Measurements from ENCODE around the gene NR6A1.

The NR6A1 gene

DNA sequence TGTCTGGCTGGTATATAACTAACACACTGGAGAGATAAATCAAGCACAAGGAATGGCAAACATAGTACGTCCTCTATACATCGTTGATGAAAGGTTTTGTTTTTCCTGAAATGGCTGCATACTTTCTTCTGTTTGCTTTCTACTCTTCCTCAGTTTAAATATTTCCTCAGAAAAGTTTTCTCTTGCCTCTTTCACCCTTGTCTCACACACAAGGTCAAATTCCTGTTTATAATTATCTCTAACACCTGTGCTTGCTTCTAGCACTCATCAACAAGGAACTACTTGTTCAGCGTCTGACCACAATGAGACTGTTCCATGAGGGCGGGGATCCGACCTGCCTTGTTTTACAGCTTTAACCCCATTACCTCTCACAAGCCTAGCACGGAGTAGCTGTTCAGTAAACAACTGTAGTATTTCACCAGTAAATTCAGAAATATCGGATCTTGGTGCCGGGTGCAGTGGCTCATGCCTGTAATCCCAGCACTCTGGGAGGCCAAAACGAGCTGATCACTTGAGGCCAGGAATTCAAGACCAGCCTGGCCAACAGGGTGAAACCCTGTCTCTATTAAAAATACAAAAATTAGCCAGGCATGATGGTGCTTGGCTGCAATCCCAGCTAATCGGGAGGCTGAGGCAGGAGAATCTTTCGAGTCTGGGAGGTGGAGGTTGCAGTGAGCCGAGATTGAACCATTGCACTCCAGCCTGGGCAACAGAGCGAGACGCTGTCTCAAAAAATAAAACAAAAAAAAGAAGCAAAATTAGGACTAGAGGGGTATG is 37.0 kb downstream of the NR6A1 start:
- in situ Hi-C loops (cut with MboI; ENCODE audit: low sequenced_read_pairs): no loop called here

- in situ Hi-C loops (cut with MboI; ENCODE audit: low sequenced_read_pairs): no loop called here
Observed at GRCh38 chr9:124730772-124731171, 40.3 kb downstream of the NR6A1 start.

GRCh38 chr9:124726886-124727285 is 44.2 kb downstream of the NR6A1 start:
- in situ Hi-C loops (cut with MboI; ENCODE audit: low sequenced_read_pairs): no loop called here

GRCh38 chr9:124725068-124725452 is 46.1 kb downstream of the NR6A1 start:
- in situ Hi-C loops (cut with MboI; ENCODE audit: low sequenced_read_pairs): no loop called here

GRCh38 chr9:124724415-124725067 is 46.6 kb downstream of the NR6A1 start:
- in situ Hi-C loops (cut with MboI; ENCODE audit: low sequenced_read_pairs): no loop called here

GRCh38 chr9:124723352-124723751 is 47.8 kb downstream of the NR6A1 start:
- in situ Hi-C loops (cut with MboI; ENCODE audit: low sequenced_read_pairs): no loop called here

GRCh38 chr9:124721109-124721906 is 49.8 kb downstream of the NR6A1 start:
- in situ Hi-C loops (cut with MboI; ENCODE audit: low sequenced_read_pairs): no loop called here

- in situ Hi-C loops (cut with MboI; ENCODE audit: low sequenced_read_pairs): no loop called here
Observed at GRCh38 chr9:124720429-124721108, 50.5 kb downstream of the NR6A1 start.

DNA sequence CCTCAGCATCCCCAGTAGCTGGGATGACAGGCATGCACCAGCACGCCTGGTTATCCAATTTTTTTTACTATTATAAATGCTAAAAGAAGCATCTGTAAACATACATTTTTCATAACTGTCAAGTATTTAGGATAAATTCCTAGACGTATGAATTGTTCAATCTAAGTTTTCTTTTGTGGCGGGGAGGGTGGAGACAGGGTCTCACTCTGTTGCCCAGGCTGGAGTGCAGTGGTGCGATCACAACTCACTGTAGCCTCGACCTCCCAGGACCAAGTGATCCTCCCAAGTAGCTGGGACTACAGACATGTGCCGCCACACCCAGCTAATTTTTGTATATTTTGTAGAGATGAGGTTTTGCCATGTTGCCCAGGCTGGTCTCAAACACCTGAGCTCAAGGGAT is 52.2 kb downstream of the NR6A1 start:
- in situ Hi-C loops (cut with MboI; ENCODE audit: low sequenced_read_pairs): no loop called here

GRCh38 chr9:124717597-124717996 is 53.5 kb downstream of the NR6A1 start:
- in situ Hi-C loops (cut with MboI; ENCODE audit: low sequenced_read_pairs): no loop called here

DNA sequence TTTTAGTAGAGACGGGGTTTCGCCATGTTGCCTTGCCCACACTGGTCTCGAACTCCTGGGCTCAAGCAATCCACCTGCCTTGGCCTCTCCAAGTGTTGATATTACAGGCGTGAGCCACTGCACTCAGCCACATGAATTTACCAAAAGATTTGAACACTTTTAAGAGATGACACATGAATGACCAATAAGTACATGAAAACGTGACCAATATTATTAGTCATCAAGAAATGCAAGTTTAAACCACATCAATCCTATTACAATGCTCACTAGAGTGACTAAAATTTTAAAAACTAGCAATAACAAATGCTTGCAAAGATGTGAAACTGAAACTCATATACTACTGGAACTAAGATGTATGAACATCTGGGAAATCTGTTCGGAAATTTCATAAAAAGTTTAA is 54.3 kb downstream of the NR6A1 start:
- in situ Hi-C loops (cut with MboI; ENCODE audit: low sequenced_read_pairs): no loop called here

DNA sequence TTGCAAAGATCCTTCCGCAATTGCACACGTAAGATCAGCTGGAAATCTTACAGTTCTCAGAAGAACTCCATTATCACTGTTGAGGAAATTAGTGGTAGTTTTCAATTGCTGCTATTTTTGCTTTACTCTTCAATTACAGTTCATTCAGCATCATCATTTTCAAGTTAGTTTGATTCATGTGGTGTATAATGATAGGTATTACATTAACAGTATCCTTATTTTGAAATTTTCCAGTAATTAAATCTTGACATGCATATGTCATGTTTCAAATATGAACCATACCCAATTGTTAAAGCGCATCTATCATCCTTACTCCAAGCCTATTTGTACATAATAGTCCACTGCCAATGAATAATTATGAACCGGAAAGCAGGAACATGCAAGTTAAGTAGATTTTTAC is 60.3 kb downstream of the NR6A1 start:
- in situ Hi-C loops (cut with MboI; ENCODE audit: low sequenced_read_pairs): no loop called here

DNA sequence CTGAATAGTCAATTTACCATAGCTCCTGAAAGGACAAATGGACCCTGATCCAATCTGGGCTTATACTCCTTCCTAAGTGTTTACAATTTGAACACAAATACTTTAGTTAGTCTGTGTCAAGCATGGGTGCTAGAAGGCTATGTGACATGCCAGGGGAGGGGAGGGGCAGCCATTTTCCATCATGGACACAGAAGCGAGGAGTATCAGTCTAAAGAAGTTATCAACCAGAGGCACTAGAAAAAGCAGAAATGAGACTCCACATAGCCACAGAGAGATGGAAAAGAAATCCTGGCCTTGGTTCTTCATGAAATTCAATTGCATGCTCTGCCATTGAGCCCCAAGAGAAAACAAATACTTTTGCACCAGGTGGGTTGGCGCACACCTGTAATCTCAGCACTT is 61.8 kb downstream of the NR6A1 start:
- in situ Hi-C loops (cut with MboI; ENCODE audit: low sequenced_read_pairs): loop anchor here (10.0 kb wide), 1 partner anchor 94 kb away; no protein-coding TSS in a partner anchor

- in situ Hi-C loops (cut with MboI; ENCODE audit: low sequenced_read_pairs): loop anchor here (10.0 kb wide), 1 partner anchor 94 kb away; no protein-coding TSS in a partner anchor
Observed at GRCh38 chr9:124708633-124709291, 62.3 kb downstream of the NR6A1 start.

- in situ Hi-C loops (cut with MboI; ENCODE audit: low sequenced_read_pairs): loop anchor here (10.0 kb wide), 1 partner anchor 93 kb away; no protein-coding TSS in a partner anchor
Observed at GRCh38 chr9:124708074-124708473, 63.0 kb downstream of the NR6A1 start.

- in situ Hi-C loops (cut with MboI; ENCODE audit: low sequenced_read_pairs): loop anchor here (10.0 kb wide), 1 partner anchor 93 kb away; no protein-coding TSS in a partner anchor
Observed at GRCh38 chr9:124707666-124708065, 63.4 kb downstream of the NR6A1 start.

GRCh38 chr9:124706685-124707084 is 64.4 kb downstream of the NR6A1 start:
- in situ Hi-C loops (cut with MboI; ENCODE audit: low sequenced_read_pairs): loop anchor here (10.0 kb wide), 1 partner anchor 92 kb away; no protein-coding TSS in a partner anchor

DNA sequence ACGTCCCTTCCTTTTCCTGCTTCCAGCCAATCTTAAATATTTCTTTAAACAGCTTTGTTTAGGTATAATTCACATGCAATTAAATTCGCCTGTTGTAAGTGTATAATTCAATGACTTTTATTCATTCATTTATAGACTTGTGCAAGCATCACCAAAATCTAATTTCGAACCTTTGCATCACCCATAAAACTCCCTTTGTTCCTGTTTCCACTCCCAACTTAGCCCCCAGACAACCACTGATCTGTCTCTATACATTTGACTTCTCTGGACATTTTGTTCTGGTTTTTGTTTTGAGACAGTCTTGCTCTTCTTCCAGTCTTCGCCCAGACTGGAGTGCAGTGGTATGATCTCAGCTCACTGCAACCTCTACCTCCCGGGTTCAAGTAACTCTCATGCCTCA is 71.5 kb downstream of the NR6A1 start:
- in situ Hi-C loops (cut with MboI; ENCODE audit: low sequenced_read_pairs): no loop called here

- in situ Hi-C loops (cut with MboI; ENCODE audit: low sequenced_read_pairs): no loop called here
Observed at GRCh38 chr9:124698265-124698664, 72.8 kb downstream of the NR6A1 start.

Measured in HL-60/S4 treated with retinoic acid at 250 ng/mL for 4 days and 3 days (cell line).